HG02763 (cell line): ENCODE results near the gene VGLL4.

Source experiments
- ATAC-seq: cut with Tn5 transposase; IDR thresholded peaks from one replicate; pipeline ENCODE4 v1.9.1; 2021; ENCODE audit warnings: mild to moderate bottlenecking, moderate library complexity; ENCODE audit not compliant: unreplicated experiment

VGLL4 gene

GRCh38 chr3:11566916-11567315 lies 76.8 kb downstream of the VGLL4 start:
- no peak for ATAC-seq

- ATAC-seq: no peak
Measured at GRCh38 chr3:11566478-11566877, 77.2 kb downstream of the VGLL4 start.

GRCh38 chr3:11565932-11566331 lies 77.8 kb downstream of the VGLL4 start:
- no peak for ATAC-seq

GRCh38 chr3:11565492-11565891 lies 78.2 kb downstream of the VGLL4 start:
- no peak for ATAC-seq

GRCh38 chr3:11565072-11565471 lies 78.6 kb downstream of the VGLL4 start:
- no peak for ATAC-seq

- ATAC-seq: no peak
Measured at GRCh38 chr3:11564577-11565001, 79.1 kb downstream of the VGLL4 start.

GRCh38 chr3:11563865-11564185 lies 79.9 kb downstream of the VGLL4 start:
- no peak for ATAC-seq

GRCh38 chr3:11563159-11563864 lies 80.4 kb downstream of the VGLL4 start:
- ATAC-seq: no peak

GRCh38 chr3:11562277-11562881 lies 81.3 kb downstream of the VGLL4 start:
- ATAC-seq: no peak

GRCh38 chr3:11560746-11561145 lies 83.0 kb downstream of the VGLL4 start:
- ATAC-seq: no peak

- no peak for ATAC-seq
Measured at GRCh38 chr3:11559816-11560633, 83.7 kb downstream of the VGLL4 start.

- no peak for ATAC-seq
Measured at GRCh38 chr3:11558918-11559815, 84.5 kb downstream of the VGLL4 start.

GRCh38 chr3:11558411-11558903 lies 85.3 kb downstream of the VGLL4 start:
- ATAC-seq: no peak

GRCh38 chr3:11558002-11558401 lies 85.7 kb downstream of the VGLL4 start:
- ATAC-seq: no peak

- no peak for ATAC-seq
Measured at GRCh38 chr3:11556851-11557644, 86.7 kb downstream of the VGLL4 start.

- no peak for ATAC-seq
Measured at GRCh38 chr3:11555881-11556633, 87.7 kb downstream of the VGLL4 start.

GRCh38 chr3:11555211-11555782 lies 88.4 kb downstream of the VGLL4 start:
- no peak for ATAC-seq

GRCh38 chr3:11554666-11555065 lies 89.0 kb downstream of the VGLL4 start:
- ATAC-seq: no peak

- ATAC-seq: no peak
Measured at GRCh38 chr3:11554236-11554610, 89.5 kb downstream of the VGLL4 start.
